ENCODE data around the gene ANKRD65. TPM values are rescaled to one million over a fixed set of nuclear protein-coding genes. Genes with fewer than 3 reads are reported as not detected.
"Not testable (repeated sequence)": the region's sequence is repeated elsewhere in the genome, so short reads cannot be mapped to it uniquely, and the experiment has no call there.

Gene ANKRD65
- total RNA-seq, 1 donor from 2014 or later = 1.0 TPM

GRCh38 chr1:1373815-1374588 is 47.1 kb downstream of the ANKRD65 start:
- ATAC-seq (no peak), DNase-seq (ENCODE audit: low spot score) (no peak)

- ATAC-seq = no peak
- DNase-seq (ENCODE audit: low spot score) = no peak
These were observed 47.8 kb downstream of the ANKRD65 start for GRCh38 chr1:1373051-1373814.

- peak; percentile 52 for ATAC-seq
- DNase-seq (ENCODE audit: low spot score) = no peak
These were observed 49.0 kb downstream of the ANKRD65 start for GRCh38 chr1:1371746-1372711.

- DNase-seq (ENCODE audit: low spot score) = no peak
- ATAC-seq = no peak
These were observed 49.7 kb downstream of the ANKRD65 start for GRCh38 chr1:1371364-1371745.

- ATAC-seq = no peak
- DNase-seq (ENCODE audit: low spot score) = no peak
These were observed 50.2 kb downstream of the ANKRD65 start for GRCh38 chr1:1370771-1371300.

GRCh38 chr1:1370094-1370493 is 51.0 kb downstream of the ANKRD65 start:
- not testable (repeated sequence) for DNase-seq (ENCODE audit: low spot score); ATAC-seq

Other genes starting within 250 kb of the ANKRD65 start
- not detected for gene TTLL10, start 247.4 kb downstream of the ANKRD65 start, total RNA-seq
- not detected for gene TNFRSF18, start 214.7 kb downstream of the ANKRD65 start, total RNA-seq
- 0.38 TPM for gene TNFRSF4, start 207.1 kb downstream of the ANKRD65 start, total RNA-seq
- gene SDF4, start 189.3 kb downstream of the ANKRD65 start, total RNA-seq = 166 TPM
- gene B3GALT6, start 189.0 kb downstream of the ANKRD65 start, total RNA-seq = 9.3 TPM
- 3.5 TPM for gene C1QTNF12, start 174.6 kb downstream of the ANKRD65 start, total RNA-seq
- 27.6 TPM for gene UBE2J2, start 147.4 kb downstream of the ANKRD65 start, total RNA-seq
- gene SCNN1D, start 140.8 kb downstream of the ANKRD65 start, total RNA-seq = 5.7 TPM
- 31.9 TPM for gene ACAP3, start 113.3 kb downstream of the ANKRD65 start, total RNA-seq
- 8.4 TPM for gene PUSL1, start 112.7 kb downstream of the ANKRD65 start, total RNA-seq
- 42.4 TPM for gene INTS11, start 96.6 kb downstream of the ANKRD65 start, total RNA-seq
- gene CPTP, start 96.5 kb downstream of the ANKRD65 start, total RNA-seq = 40.0 TPM
- 0.30 TPM for gene TAS1R3, start 90.0 kb downstream of the ANKRD65 start, total RNA-seq
- gene DVL1, start 71.9 kb downstream of the ANKRD65 start, total RNA-seq = 50.4 TPM
- gene MXRA8, start 62.7 kb downstream of the ANKRD65 start, total RNA-seq = 4.5 TPM
- 130 TPM for gene AURKAIP1, start 46.1 kb downstream of the ANKRD65 start, total RNA-seq
- gene CCNL2, start 21.9 kb downstream of the ANKRD65 start, total RNA-seq = 127 TPM
- 52.9 TPM for gene MRPL20, start 14.0 kb downstream of the ANKRD65 start, total RNA-seq
- gene VWA1, start 14.4 kb upstream of the ANKRD65 start, total RNA-seq = 91.0 TPM
- 2.9 TPM for gene ATAD3C, start 28.4 kb upstream of the ANKRD65 start, total RNA-seq
- gene ATAD3B, start 50.5 kb upstream of the ANKRD65 start, total RNA-seq = 16.0 TPM
- 16.3 TPM for gene ATAD3A, start 90.9 kb upstream of the ANKRD65 start, total RNA-seq
- gene TMEM240, start 119.3 kb upstream of the ANKRD65 start, total RNA-seq = 0.98 TPM
- 65.4 TPM for gene SSU72, start 153.6 kb upstream of the ANKRD65 start, total RNA-seq
- 0.58 TPM for gene FNDC10, start 178.9 kb upstream of the ANKRD65 start, total RNA-seq
- gene MIB2, start 194.2 kb upstream of the ANKRD65 start, total RNA-seq = 65.1 TPM
- 1.6 TPM for gene MMP23B, start 210.9 kb upstream of the ANKRD65 start, total RNA-seq
- gene CDK11B, start 237.7 kb upstream of the ANKRD65 start, total RNA-seq = 8.7 TPM

All from left lobe of liver (tissue), 2 donors.